H1 (cell line): Measurements from ENCODE around the gene VPS41. TPM values are rescaled to one million over a fixed set of nuclear protein-coding genes. Genes with fewer than 3 reads are reported as not detected.

Experiments used
- BACH1 ChIP-seq: IDR thresholded peaks from 2 replicates; pipeline ENCODE4 v1.6.1; 2012; ENCODE audit warnings: low read length, improper control_type of control experiment
- HDAC6 ChIP-seq: IDR thresholded peaks from one replicate; pipeline ENCODE4 v1.7.1; 2012; ENCODE audit warnings: low read depth, mild to moderate bottlenecking, inconsistent platforms, low read length, moderate library complexity
- MAFK ChIP-seq: IDR thresholded peaks from 2 replicates; pipeline ENCODE4 v1.6.1; 2012; ENCODE audit warnings: low read depth, mild to moderate bottlenecking, improper control_type of control experiment, low read length
- POU5F1 ChIP-seq: IDR thresholded peaks from 2 replicates; pipeline ENCODE4 v1.6.1; 2011; ENCODE audit warnings: low read depth, mild to moderate bottlenecking, low read length, moderate library complexity
- TAF1 ChIP-seq: IDR thresholded peaks from 2 replicates; pipeline ENCODE4 v1.6.1; 2011; ENCODE audit warnings: mild to moderate bottlenecking, low read depth, low read length
- polyA plus RNA-seq, 7 experiments: library from polyadenylated mRNA; depleted of rRNA in 3 of 7; stranded (reverse) in 5 of 7; unstranded in 2 of 7; fragments of >200 nt in 5 of 7; fragments of 200-250 nt in 2 of 7; gene quantifications; 1 replicate in 5 of 7; 2 replicates in 1 of 7; 4 replicates in 1 of 7; pipeline versions ENCODE4 v1.2.1 to v1.2.3, GENCODE V29; 2011 to 2013; ENCODE audit warnings: missing spikeins in 2 of 7, mixed read lengths in 2 of 7
- total RNA-seq: library from RNA; stranded (reverse); fragmentation: NEBNext Ultra II Directional; extraction: Animal tissue kit (Norgen Biotek cat#: 25700); gene quantifications from 2 replicates; pipeline ENCODE4 v1.2.1, GENCODE V29; 2021

The VPS41 gene
- total and polyA plus RNA-seq, 2 of the 8 experiments (the other 6 are each of a cell fraction or from before 2014, with no cell fraction given) = 10.7 to 63.3 TPM

- TF ChIP-seq POU5F1 (no peak), BACH1 (no peak), HDAC6 (no peak), MAFK (no peak), TAF1 (no peak)
Measured at GRCh38 chr7:38817526-38817925, 91.5 kb downstream of the VPS41 start (continued).
